SW 1271 (cell line): ENCODE results near the gene SH2D3A.
"Not testable (repeated sequence)": the region's sequence is repeated elsewhere in the genome, so short reads cannot be mapped to it uniquely, and the experiment has no call there.

Experiments
- DNase-seq, 2 experiments: peaks; one replicate each; lab custom pipeline; 2025; lab: John Stamatoyannopoulos, UW

Gene SH2D3A

DNA sequence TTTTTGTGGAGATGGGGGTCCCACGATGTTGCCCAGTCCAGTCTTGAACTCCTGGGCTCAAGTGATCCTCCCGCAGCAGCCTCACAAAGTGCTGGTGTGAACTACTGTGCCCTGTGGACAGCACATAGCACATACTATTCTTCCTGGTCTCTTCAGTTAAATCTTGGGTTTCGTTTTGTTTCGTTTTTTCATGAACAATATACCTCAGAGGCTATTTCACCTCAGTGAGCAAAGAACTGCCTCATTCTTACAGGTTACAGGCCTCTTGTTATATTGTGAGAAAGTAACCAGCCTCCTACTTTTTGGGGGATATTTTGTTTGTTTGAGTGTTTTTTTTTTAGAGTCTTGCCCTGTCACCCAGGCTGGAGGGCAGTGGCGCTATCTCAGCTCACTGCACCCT is 45.5 kb downstream of the SH2D3A start:
- DNase-seq = no peak

DNA sequence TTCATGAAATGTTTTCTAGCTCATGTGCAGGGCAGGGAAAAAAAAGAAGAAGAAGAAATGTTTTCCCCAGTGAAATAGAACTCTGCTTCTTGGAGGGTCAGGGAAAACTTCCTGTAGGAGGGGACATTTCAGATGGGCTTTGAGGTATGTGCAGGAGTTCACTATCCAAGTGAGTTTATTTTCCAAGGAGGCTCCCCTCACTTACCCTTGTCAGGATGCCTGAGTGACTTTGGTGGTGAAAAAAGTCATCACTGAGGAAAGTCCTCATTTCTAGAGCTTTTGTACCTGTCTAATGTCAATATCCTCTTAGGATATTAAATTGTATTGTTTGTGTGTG is 46.1 kb downstream of the SH2D3A start:
- DNase-seq = no peak

DNA sequence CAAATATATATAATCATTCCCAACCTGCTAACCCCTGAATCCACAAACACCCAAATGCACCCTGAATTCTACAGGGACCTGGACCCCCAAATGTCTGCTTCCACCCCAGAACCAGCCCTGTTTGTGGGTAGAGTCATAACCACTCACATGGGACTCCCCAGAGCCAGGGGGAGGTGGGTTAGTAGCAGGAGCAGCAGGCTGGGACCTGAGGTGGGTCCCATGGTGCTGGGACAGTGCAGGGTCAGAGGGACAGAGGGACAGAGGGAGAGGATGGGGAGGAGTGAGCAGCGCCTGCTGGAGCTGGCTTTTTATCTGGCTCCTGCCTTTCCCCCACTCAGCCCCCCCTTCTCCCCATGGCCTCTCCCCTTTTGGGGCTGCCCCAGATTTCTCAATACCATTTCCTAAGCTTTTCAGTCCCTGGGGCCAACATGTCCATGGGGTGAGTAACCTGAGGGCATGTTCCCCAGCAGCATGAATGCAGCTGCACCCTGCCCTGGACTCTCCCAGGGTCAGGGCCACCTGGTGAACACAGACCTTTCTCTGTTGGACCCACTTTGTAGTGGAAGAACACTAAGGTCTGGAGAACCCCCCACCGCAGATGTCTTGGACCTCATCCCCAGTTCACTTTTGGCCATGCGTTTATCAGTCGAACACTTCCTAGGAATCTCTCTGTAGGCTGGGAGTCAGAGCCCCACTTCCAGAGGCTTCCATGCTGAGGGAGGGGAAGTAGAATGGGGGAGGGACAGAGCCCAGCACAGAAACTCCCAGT is 46.7 kb downstream of the SH2D3A start, which contains the start of gene C3:
TSS of gene C3 (minus strand) at position 282 of the 769 bp plus-strand sequence. CDS start at position 221, 61 bp downstream.
- DNase-seq = no peak

DNA sequence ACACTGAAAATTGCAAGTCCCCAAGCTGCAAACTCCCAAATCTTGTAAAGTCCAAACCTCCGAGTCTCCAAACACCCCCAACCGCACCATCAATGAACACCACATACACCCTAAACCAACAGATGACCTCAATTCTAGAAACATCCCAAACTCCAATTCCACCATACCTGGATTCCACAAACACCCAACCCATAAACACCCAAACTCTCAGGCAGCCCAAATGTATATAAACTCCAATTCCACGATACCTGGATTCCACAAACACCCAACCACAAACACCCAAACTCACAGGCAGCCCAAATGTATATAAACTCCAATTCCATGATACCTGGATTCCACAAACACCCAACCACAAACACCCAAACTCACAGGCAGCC is 47.3 kb downstream of the SH2D3A start:
- DNase-seq = no peak

DNA sequence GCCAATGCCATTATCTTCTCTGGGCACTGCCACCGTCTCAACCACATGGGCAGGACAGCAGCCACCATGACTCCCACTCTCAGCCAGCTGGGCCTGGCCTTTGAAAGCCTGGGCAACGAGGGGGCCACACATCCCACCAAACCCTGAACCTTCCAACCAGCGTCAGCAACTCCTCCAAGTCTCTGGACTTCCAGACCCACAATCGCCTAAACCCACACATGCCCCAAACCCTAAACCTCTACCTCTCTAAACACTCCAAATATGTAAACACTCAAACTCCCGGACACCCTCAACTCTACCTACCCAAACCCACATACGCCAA is 47.7 kb downstream of the SH2D3A start:
- no peak for DNase-seq

DNA sequence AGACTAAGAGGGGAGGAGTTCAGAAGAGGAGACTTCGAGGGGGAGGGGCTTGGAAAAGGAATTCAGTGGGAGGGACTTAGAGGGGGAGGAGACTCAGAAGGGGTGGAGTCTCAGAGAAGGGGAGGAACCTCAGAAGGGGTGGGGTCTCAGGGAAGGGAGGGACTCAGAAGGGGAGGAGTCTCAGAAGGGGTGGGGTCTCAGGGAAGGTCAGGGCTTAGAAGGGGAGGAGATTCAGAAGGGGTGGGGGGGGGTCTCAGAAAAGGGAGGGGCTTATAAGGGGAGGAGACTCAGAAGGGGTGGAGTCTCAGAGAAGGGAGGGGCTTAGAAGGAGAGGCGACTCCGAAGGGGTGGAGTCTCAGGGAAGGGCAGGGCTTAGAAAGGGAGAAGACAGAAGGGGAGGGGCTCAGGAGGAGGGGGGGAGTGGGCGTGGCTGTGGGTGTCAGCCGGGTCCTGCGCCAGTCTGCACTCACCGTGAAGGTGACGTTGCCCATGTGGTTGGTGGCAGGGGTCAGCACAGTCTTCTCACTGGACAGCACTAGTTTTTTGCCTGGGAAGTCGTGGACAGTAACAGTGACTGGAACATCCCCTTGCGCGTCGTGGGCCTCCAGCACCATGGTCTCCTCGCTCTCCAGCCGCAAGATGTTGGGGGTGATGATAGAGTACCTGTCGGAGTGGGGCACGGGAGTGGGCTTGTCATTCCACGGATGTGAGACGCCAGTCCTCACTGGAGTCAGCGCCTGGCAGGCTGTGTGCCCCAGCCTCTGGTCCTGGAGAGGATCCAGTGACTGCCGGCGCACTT is 48.3 kb downstream of the SH2D3A start:
- peak in 1 of 2 experiments; percentile 34 for DNase-seq

DNA sequence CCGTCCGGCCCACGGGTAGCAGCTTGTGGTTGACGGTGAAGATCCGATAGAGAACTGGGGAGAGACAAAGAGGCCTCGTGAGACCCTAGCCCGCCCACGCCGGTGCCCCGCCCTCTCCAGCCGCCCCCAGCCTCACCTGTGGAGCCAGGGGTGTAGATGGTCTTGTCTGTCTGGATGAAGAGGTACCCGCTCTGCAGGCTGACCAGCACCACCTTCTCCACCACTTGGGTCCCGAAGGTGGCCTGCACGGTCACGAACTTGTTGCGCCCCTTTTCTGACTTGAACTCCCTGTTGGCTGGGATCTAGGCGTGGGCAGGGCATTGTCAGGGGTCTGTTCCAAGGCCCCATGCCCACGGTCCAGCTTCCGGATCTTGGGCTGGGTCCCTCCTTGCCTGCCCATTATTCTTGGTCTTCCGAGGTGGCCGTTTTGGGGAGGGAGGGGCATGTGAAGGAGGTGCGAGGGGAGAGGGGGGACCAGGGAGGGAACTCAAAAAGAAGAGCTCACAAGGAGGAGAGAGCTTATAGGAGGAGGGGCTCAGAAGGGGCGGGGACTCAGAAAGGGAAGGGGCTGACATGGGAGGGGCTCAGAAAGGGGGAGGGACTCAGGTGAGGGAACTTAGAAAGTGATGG is 49.0 kb downstream of the SH2D3A start:
- DNase-seq = no peak

DNA sequence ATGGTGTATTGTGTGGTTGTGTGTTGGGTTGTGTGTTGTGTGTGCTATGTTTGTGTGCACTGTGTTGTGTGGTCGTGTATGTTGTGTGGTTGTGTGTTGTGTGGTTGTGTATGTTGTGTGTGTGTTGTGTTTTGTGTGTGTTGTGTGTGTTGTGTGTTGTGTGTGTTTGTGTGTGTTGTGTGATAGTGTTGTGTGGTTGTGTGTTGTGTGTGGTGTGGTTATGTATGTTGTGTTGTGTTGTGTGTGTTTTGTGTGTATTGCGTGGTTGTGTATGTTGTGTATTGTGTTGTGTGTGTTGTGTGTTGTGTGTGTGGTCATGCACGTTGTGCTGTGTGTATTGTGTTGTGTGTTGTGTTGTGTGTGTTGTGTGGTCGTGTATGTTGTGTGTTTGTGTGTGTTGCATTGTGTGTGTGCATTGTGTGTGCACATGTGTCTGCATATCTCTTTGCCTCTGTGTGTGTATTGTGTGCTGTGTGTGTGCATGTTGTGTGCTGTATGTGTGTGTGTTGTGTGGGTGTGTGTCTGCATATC is 49.7 kb downstream of the SH2D3A start:
- DNase-seq = no peak

DNA sequence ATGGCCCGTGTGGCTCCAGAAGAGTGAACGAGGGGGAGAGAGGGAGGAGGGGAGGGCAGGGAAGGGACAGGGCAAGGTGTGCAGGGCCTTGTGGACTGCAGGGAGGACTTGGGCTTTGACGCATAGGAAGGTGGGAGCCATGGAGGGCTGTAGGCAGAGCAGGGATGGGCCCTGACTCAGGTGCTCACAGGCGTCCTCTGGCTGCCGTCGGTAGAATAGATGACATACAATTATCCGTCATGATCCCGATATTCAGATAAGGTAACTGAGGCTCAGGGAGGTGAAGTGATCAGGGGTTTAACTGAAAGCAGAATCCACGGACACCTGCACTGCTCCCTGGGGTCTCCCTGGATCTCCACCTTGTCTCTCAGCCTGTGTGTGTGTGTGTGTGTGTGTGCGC is 50.2 kb downstream of the SH2D3A start:
- no peak for DNase-seq

DNA sequence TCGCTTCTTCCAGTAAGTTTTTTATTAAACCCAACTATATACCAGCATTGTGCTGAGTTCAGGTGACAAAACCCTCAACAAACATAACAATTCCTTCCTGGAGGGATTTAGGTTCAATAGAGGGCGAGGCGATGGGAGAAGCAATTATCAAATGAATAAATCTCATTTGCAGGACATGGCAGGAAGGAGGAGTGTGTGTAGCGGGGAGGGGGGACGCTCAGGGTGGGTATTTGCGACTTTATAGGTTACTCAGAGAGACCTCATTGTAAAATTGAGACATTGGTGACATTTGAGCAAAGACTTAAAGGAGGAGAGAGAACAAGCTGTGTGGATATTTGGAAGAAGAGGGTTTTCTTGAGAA is 50.6 kb downstream of the SH2D3A start:
- no peak for DNase-seq

DNA sequence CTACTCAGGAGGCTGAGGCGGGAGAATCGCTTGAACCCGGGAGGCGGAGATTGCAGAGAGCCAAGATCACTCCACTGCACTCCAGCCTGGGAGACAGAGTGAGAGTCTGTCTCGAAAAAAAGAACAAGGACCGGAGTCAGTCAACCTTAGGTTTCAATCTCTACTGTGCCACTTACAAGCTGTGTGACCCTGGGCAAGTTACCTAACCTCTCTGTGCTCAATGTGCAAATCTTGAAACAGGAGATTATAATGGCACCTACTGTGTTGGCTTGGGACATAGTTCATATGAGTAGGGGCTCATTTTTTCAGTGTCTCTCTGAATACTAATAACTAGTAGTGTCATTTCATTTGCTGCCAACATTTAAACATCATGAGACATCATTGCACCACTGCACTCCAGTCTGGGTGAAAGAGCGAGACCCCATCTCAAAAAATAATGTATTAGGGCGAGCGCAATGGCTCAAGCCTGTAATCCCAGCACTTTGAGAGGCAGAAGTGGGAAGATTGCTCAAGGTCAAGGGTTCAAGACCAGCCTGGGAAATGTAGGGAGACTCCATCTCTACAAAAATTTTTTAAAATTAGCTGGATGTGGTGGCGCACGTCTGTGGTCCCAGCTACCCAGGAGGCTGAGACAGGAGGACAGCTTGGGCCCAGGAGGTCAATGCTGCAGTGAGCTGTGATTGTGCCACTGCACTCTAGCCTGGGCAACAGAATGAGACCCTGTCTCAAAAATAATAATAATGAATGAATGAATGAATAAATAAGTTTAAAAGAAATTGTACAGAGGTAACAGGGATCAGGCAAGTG is 52.3 kb downstream of the SH2D3A start:
- DNase-seq = no peak

DNA sequence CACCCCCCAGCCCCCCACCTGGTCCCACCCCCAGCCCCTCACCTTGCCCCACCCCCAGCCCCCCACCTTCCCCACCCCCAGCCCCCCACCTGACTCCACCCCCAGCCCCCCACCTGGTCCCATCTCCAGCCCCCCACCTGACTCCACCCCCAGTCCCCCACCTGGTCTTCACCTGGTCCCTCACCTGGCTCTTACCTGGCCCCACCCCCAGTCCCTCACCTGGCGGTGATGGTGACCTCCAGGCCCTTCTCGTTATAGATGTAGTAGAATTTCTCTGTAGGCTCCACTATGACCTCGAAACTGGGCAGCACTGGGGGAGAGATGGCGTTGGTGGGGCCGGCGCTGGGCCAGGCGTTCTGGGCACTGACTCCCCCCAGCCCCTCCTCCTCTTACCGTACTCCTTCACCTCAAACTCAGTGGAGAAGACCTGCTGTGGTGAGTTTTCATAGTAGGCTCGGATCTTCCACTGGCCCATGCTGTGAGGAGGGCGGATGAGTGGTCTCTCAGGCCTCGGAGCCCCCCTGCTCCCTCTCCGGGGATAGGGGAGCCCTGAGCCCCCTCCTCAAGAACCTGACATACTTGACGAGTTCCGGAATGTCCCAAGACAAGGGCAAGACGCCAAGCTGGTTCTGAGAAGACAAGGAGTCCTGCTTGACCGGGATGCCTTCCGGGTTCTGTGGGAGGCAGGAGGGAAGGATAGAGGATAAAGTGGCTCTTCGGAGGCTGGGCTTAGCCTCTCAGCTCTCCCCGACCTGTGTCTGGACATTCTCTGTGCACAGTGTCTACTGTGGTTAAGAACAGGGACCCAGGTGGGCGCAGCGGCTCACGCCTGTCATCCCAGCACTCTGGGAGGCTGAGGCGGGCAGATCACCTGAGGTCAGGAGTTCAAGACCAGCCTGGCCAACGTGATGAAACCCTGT is 53.2 kb downstream of the SH2D3A start:
- no peak for DNase-seq

DNA sequence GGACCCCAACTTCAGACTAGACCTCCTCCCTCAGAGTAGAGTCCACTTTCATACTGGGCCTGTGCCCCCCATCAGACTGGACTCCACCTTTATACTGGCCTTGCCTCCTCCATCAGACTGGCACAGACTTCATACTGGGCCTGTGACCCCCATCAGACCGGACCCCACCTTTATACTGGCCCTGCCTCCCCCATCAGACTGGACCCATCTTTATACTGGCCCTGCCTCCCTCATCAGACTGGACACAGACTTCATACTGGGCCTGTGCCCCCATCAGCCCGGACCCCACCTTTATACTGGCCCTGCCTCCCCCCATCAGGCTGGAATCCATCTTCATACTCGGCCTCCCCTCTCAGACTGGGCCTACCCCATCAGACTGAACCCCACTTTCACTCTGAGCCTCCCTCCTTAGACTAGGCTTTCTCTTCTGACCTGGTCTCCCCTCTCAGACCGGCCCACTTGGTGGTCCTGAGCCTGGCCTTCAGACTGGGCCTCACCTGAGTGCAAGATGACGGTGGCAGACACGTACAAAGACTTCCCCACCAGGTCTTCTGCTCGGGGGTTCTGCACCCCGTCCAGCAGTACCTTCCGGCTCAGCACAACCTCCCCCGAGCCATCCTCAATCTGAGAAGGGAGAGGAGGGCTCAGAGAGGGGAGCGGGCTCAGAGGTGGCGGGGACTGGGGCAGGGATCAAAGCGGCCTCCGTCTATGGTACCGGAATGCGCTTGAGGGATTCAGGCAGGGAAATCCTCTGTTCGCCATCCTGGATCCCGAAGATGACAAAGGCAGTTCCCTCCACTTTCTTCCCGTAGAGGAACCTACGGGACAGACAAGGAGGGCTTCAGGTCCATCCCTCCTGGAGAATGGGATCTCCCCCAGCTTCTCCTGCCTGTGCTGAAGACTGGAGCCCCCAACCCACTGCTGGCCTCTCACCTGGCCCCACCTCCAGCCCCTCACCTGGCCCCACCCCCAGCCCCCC is 54.3 kb downstream of the SH2D3A start:
- no peak for DNase-seq

DNA sequence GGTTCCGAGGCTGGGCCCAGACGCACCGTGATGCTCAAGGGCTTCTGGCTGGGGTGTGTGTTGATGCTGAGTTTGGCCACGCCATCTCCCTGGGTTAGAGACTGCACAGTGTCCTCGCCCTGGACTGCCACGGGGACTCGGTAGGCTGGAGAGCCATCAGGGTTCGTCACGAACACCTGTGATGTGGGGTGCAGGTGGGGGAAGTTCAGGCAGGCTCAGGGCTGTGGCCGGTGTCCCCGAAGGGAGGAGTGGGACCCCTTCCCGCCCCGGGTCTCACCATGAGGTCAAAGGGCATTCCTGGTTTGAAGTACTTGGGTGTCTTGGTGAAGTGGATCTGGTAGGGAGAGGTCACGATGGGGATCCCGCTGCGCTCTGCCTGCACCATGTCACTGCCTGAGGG is 55.0 kb downstream of the SH2D3A start:
- no peak for DNase-seq

DNA sequence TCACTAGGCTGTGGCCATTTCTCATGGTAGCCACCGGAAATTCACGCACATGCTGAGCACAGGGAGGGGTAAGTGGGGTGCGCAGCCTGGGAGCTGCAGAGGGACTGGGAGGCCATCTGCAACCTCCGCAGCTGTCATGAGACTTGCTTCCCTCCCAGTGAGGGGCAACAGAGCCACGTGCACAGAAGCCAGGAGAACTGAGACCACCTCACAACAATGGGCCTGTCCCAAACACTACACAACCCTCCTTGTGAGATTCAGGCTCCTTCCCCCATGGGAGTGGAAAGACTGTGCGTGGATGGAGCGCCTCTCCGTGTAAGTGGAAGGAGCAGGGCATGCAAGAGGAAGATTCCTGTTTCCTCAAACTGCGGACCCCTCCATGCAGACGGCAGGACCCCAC is 55.6 kb downstream of the SH2D3A start:
- DNase-seq = no peak

DNA sequence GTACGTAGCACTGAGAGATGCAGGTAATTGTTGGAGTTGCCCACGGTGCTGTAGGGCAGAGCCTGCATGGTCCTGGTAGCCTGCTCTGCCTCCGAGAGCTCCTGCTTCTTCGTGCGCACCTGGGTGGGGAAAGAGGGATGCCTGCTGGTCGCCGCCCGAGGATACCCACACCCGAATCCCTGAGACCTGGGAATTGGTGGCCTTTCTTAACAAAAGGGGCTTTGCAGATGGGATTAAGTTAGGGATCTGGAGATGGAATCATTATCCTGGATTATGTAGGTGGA is 56.2 kb downstream of the SH2D3A start:
- no peak for DNase-seq

DNA sequence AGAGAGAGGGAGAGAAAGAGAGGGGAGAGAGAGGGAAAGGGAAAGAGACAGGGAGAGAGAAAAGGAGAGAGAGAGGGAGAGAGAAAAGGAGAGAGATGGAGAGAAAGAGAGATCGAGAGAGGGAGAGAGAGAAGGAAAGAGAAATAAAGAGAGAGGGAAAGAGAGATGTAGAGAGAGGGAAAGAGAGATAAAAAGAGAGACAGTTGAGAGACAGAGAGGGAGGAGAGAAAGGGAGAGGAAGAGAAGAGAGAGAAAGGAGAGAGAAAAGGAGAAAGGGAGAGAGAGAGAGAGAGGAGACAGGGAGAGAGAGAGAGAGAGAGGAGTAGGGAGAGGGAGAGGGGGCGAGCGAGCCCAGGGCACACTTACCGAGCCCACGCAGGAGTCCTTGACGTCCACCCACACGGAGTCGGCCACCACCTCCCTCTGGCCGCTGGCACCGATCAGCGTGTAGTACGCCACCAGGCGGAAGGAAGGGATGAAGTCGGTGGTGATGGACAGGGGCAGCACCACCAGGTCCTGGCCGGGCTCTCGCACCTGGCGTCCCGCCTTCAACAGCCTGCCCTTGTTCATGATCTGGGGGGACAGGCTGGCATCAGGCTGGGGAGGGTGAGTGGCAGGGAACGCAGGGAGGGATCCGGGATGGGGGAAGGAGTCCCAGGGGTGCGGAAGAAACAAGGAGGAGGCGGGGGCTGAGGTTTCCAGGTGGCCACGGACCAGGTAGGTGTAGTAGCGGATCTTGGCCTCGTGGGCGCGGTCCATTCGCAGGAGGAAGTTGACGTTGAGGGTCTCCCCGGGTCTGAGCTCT is 56.8 kb downstream of the SH2D3A start:
- DNase-seq = no peak

DNA sequence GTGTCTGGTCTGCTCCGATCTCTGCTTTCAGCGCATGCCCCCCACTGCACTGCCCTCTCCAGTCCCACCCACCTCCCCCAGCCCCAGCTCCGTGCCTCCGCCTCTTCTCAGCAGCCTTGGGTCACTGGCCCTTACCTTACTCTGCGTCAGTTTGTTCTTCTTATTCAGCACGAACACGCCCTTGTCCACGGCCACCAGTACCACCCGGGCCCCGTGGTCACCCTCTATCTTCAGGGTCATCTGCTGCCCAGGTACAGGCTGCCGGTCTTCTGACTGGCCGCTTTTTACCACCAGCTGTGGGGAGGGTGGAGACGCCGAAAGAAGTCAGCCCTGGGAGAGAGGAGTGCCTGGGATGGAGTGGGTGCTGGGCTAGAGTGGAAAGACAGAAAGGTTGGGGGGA is 57.7 kb downstream of the SH2D3A start:
- DNase-seq = no peak

DNA sequence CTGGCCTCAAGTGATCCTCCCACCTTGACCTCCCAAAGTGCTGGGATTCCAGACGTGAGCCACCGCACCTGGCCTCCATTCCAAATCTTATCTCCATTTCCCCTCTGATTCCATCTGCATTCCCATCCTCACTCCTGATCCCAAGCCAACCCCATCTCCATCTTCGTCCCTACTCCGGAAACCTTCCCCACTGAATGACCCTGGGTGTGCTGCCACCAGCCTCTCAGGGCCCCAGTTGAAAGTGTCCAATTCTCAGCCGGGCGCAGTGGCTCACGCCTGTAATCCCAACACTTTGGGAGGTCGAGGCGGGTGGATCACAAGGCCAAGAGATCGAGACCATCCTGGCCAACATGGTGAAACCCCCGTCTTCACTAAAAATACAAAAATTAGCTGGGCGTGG is 58.3 kb downstream of the SH2D3A start:
- DNase-seq = not testable (repeated sequence)
